ENCODE data around the gene XRCC5.

The XRCC5 gene

DNA sequence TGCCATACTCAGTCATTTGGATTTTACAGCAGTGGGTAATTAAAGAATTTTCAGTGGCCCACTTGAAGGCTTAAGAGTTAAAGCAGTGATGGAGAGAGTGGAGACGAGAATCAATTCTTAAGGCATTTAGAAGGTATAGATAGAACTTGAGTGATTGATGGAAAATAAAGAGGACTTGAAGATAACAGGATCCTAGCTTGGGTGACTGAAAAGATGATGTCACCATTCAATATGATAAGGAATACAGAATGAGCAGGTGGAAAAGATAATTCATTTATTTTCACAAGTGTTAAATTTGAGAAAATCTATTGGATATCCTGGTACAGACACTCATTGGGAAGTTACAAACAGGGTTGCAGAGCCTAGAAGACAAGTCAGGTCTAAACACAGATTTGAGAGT lies 35.2 kb downstream of the XRCC5 start:
- H3K36me3 ChIP-seq (ENCODE audit: control insufficient read depth, insufficient read depth, low read length): peaks cover 23% of the 10 kb centered on the region
- TF ChIP-seq, protein P1, sequence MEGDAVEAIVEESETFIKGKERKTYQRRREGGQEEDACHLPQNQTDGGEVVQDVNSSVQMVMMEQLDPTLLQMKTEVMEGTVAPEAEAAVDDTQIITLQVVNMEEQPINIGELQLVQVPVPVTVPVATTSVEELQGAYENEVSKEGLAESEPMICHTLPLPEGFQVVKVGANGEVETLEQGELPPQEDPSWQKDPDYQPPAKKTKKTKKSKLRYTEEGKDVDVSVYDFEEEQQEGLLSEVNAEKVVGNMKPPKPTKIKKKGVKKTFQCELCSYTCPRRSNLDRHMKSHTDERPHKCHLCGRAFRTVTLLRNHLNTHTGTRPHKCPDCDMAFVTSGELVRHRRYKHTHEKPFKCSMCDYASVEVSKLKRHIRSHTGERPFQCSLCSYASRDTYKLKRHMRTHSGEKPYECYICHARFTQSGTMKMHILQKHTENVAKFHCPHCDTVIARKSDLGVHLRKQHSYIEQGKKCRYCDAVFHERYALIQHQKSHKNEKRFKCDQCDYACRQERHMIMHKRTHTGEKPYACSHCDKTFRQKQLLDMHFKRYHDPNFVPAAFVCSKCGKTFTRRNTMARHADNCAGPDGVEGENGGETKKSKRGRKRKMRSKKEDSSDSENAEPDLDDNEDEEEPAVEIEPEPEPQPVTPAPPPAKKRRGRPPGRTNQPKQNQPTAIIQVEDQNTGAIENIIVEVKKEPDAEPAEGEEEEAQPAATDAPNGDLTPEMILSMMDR (IDR thresholded peaks at IDR 0.05; ENCODE audit: insufficient read depth, low read length, poor library complexity, severe bottlenecking): no peak
- no peak for DNase-seq (ENCODE audit: extremely low read depth, insufficient read length)

DNA sequence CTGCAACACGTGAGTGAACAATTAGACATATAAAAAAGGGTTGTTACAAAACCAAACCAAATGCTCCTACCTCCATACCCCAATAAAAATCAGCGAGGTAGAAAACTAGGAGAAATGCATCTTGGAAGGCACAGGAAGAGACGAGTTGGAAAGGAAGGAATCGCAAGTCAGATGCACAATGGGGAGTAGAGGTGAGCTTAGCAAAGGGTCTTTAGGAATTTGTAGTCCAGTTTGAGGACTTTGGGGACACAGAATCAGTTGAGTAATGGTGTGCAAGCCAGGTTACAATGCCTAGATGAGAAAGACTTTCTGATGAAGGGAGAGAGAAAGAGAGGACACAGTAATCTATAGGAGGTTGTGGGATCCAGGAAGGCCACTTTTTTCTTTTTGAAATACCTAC lies 35.7 kb downstream of the XRCC5 start:
- DNase-seq (ENCODE audit: extremely low read depth, insufficient read length): no peak
- no peak overlapping the region for H3K4me3 ChIP-seq (replicated peaks; ENCODE audit: low read depth, low read length)
- no peaks in the 10 kb centered on the region for H3K27me3 ChIP-seq (replicated peaks; ENCODE audit: control insufficient read depth, insufficient read depth, low read length)
- TF ChIP-seq, protein P1 (IDR thresholded peaks at IDR 0.05; ENCODE audit: insufficient read depth, low read length, poor library complexity, severe bottlenecking): no peak
- peaks cover 23% of the 10 kb centered on the region for H3K36me3 ChIP-seq (ENCODE audit: control insufficient read depth, insufficient read depth, low read length)

More for the DNA sequence above, 35.2 kb downstream of the XRCC5 start:
- H3K27me3 ChIP-seq (replicated peaks; ENCODE audit: control insufficient read depth, insufficient read depth, low read length): no peaks in the 10 kb centered on the region
- no peak overlapping the region for H3K4me3 ChIP-seq (replicated peaks; ENCODE audit: low read depth, low read length)

DNA sequence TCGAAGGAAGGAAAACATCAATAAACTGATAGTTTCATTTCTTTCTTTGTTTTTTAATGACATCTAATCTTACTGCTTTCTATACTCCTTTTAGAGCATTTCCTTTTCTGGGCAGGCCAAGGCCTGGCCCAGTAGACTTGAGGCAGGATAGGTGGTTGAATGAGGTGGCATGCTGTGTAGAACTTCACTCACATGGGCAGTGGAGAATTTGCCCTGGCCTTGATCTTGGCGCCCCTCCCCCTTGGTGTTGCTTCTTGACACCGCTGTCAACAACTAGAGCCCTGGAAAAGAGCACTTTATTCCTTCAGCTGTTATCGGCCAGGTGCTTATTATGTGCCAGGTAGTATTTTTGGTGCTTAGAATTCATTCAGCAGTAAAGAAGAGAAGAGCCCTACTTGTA lies 37.4 kb downstream of the XRCC5 start:
- Histone ChIP-seq H3K36me3 (ENCODE audit: control insufficient read depth, insufficient read depth, low read length) (peaks cover 26% of the 10 kb centered on the region), H3K4me3 (replicated peaks; ENCODE audit: low read depth, low read length) (no peak overlapping the region), H3K27me3 (replicated peaks; ENCODE audit: control insufficient read depth, insufficient read depth, low read length) (no peaks in the 10 kb centered on the region)
- TF ChIP-seq, protein P1 (IDR thresholded peaks at IDR 0.05; ENCODE audit: insufficient read depth, low read length, poor library complexity, severe bottlenecking): no peak
- no peak for DNase-seq (ENCODE audit: extremely low read depth, insufficient read length)

DNA sequence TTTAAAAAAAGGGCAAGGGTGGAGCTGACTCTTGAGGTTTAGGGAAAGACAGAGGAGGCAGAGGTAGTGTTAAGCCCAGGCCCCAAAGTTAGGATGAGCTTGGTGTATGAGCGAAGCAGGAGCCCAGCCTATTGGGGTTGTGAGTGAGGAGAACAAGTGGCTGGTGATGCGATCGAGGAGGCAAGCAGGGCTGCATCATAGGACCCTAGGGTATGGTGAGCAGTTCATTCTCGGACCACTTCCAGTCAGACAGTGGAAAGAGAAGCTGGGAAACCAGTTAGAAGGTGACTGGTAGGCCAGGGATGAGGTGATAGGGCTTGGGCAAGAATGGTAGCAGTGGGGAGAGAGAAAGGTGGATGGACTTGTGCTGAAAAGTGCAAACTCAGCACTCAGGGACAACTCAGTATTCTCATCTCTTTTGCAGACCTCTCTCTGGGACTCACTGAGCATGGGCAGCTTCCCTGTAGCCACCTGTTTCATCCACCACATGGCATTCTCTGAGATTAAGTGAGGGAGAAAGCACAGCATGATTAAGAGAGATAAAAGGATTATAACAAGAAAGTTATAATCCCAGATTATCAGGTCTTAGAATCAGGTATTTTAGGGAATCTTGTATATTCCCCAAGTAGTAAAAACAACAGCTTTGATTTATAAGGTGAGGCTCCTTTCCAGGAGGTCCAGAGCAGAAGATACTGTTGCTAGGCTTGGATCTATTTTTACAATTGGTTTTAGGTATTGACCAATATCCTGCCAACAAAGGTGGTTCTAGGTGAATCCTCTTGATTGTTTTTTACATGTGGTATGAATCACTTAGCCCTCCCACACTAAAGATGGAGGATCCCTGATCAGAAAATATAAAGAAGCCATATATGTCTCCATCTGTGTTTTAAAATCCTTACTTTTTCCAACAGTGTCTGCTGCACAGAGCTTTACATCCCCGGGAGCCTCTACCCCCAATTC lies 38.3 kb downstream of the XRCC5 start:
- no peak for DNase-seq (ENCODE audit: extremely low read depth, insufficient read length)
- H3K4me3 ChIP-seq (replicated peaks; ENCODE audit: low read depth, low read length): no peak overlapping the region
- H3K36me3 ChIP-seq (ENCODE audit: control insufficient read depth, insufficient read depth, low read length): peaks cover 27% of the 10 kb centered on the region
- TF ChIP-seq, protein P1 (IDR thresholded peaks at IDR 0.05; ENCODE audit: insufficient read depth, low read length, poor library complexity, severe bottlenecking): no peak
- no peaks in the 10 kb centered on the region for H3K27me3 ChIP-seq (replicated peaks; ENCODE audit: control insufficient read depth, insufficient read depth, low read length)

DNA sequence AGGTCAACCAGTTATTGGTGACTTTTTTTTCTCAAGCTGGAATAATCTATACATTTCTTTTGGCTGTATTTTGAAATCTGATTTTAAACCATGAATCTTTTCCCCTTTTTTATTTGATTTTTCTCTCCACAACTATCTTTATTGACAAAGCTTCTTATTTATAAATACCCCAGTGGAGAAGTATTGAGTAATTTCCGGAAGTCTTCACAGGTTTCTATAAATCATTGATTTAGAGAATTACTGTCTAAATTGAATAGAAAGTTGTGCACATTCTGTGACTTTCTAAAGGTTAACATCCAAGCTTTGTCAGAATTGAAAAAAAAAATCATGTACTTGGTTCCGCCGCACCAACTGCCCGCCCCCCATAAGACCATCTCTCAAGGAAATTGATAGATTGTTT lies 39.8 kb downstream of the XRCC5 start:
- DNase-seq (ENCODE audit: extremely low read depth, insufficient read length): no peak
- H3K27me3 ChIP-seq (replicated peaks; ENCODE audit: control insufficient read depth, insufficient read depth, low read length): no peaks in the 10 kb centered on the region
- H3K4me3 ChIP-seq (replicated peaks; ENCODE audit: low read depth, low read length): no peak overlapping the region
- H3K36me3 ChIP-seq (ENCODE audit: control insufficient read depth, insufficient read depth, low read length): peaks cover 29% of the 10 kb centered on the region
- TF ChIP-seq, protein P1 (IDR thresholded peaks at IDR 0.05; ENCODE audit: insufficient read depth, low read length, poor library complexity, severe bottlenecking): no peak

Measured in GM06990 (cell line).